PFSK-1 (cell line): ENCODE data around the gene ROMO1.

ENCODE experiments used
- FOXP2 ChIP-seq: optimal IDR thresholded peaks from 2 replicates; pipeline ENCODE3; 2011; ENCODE audit warnings: borderline replicate concordance, control low read depth, inconsistent platforms; ENCODE audit not compliant: insufficient read depth; ENCODE audit errors: extremely low read length, extremely low read depth
- POLR2AphosphoS5 ChIP-seq: IDR thresholded peaks from 2 replicates; pipeline ENCODE4 v1.6.1; 2012; ENCODE audit warnings: low read depth, mild to moderate bottlenecking, control low read depth, low read length, moderate library complexity
- REST ChIP-seq, 2 experiments: IDR thresholded peaks; 2 replicates each; pipeline versions ENCODE4 v1.6.1 to v1.8.0; 2011 to 2012; ENCODE audit warnings: low read depth in 2 of 2, low read length in 2 of 2, control low read depth in 1 of 2, inconsistent platforms in 1 of 2, mild to moderate bottlenecking in 1 of 2, moderate library complexity in 1 of 2; ENCODE audit not compliant: insufficient read depth in 1 of 2
- SIN3A ChIP-seq: IDR thresholded peaks from 2 replicates; pipeline ENCODE4 v1.6.1; 2012; ENCODE audit warnings: mild to moderate bottlenecking, low read length, moderate library complexity, borderline replicate concordance; ENCODE audit not compliant: insufficient read depth
- TAF1 ChIP-seq: IDR thresholded peaks from 2 replicates; pipeline ENCODE4 v1.6.1; 2012; ENCODE audit warnings: low read length, control low read depth, borderline replicate concordance; ENCODE audit not compliant: insufficient read depth

ROMO1 gene

DNA sequence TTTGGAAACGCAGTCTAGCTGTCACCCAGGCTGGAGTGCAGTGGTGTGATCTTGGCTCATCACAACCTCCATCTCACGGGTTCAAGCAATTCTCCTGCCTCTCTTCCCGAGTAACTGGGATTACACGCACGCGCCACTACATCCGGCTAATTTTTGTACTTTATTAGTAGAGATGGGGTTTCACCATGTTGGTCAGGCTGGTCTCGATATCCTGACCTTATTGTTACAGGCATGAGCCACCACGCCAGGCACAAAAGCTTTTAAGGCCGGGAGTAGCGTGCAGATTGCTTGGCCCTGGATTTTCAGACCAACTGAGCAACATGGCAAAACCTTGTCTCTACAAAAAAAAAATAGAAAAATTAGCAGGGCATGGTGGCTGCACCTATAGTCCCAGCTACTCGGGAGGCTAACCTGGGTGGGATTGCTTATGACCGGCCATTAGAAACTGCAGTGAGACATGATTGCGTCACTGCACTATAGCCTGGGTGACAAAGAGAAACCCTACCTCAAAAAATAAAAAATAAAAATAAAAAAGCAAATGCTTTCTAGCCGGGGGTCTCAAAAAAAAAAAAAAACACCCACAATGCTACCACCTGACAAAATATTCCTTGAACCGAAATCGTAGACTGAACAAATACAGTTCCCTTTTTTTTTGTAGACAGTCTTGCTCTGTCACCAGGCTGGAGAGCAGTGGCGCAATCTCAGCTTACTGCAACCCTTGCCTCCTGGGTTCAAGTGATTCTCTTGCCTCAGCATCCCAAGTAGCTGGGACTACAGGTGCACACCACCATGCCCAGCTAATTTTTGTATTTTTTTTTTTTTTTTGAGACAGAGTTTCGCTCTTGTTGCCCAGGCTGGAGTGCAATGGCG lies 27.9 kb downstream of the ROMO1 start:
- TF ChIP-seq FOXP2 (no peak), TAF1 (no peak), REST (IDR thresholded peaks at IDR 0.05; ENCODE audit: insufficient read depth in 1 of 2, low read depth in 2 of 2, low read length in 2 of 2) (no peak), POLR2AphosphoS5 (no peak), SIN3A (no peak)

- no peak for TF ChIP-seq REST (IDR thresholded peaks at IDR 0.05; ENCODE audit: insufficient read depth in 1 of 2, low read depth in 2 of 2, low read length in 2 of 2)
- TF ChIP-seq SIN3A = no peak
- no peak for TF ChIP-seq FOXP2
- no peak for TF ChIP-seq POLR2AphosphoS5
- no peak for TF ChIP-seq TAF1
Observed at GRCh38 chr20:35729283-35729807, 30.1 kb downstream of the ROMO1 start.

DNA sequence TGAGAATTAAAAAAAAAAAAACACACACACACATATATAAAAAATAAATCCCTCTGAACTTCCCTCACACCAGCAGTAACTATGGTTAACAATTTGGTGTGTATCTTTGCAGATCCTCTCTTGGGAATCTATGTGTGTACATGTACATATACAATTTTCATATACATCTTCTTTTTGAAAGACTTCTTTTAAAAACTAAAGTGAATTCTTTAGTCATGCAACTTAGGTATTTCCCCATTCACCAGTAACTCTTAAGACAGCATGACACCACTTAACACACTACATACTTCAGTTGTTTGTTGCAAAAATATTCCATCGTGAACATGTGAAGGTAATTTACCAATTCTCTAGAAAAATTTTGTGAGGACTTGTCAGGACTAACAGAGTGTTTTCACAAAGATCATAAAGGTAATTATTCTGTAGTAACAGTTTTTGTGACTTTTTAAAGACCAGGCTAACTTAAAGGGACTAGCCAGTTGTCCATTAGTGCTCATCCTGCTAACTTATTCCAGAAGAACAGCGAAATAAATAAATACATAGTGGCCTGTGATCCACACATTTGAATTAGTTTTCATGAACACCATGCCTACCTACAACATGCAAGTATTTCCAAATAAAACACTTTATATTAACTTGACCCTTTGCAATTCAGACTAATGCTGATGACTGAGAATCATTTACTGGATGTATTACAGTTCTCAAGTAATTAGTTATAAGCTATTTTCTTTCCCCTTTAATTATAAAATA lies 30.8 kb downstream of the ROMO1 start:
- TF ChIP-seq SIN3A (no peak), POLR2AphosphoS5 (no peak), FOXP2 (no peak), TAF1 (no peak), REST (IDR thresholded peaks at IDR 0.05; ENCODE audit: insufficient read depth in 1 of 2, low read depth in 2 of 2, low read length in 2 of 2) (no peak)

DNA sequence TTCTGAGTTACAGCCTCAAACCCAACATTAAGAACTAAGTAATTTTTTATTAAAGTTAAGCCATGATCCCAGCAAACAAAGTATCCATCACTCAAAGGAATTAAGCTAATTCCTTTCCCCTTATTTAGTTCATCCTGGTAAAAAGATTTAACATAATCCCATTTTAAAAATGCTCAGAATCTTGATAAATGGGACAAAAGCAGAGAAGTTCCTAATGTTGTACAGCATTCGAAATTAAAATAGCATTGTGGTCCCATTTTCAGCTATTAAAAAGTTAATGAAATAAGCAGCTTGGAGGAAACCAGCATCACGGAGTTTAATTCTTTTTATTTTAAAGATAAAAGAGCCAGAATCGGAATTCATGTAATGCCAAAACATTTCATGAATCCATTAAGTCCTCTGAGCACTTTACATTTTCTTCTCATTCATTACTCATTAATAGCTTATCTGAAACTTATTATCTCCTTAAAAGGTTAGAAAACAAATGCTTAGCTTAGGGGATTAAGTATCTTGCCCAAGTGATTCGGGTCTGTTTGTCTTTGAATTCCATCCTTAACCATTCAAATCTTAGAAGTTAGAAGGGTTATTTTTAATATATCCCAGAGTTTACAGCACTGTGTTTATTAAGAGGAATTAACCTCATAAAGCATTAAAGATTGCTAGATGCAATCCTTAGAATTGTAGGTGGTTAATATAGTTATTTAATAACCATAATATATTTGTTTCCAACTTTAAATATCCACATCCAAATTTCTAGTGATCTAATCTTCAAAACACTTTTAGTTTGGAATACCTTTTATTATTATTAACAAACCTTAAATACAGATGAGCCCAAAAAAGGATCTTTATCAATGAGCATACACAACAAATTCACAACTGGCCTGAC lies 31.6 kb downstream of the ROMO1 start:
- TF ChIP-seq FOXP2 (no peak), TAF1 (no peak), REST (IDR thresholded peaks at IDR 0.05; ENCODE audit: insufficient read depth in 1 of 2, low read depth in 2 of 2, low read length in 2 of 2) (no peak), SIN3A (no peak), POLR2AphosphoS5 (no peak; the same call in 1 of the 2 replicates)
